Measurements from ENCODE around the gene EVL. TPM values are rescaled to one million over a fixed set of nuclear protein-coding genes. Genes with fewer than 3 reads are reported as not detected.

EVL gene
- total and polyA plus RNA-seq, 2 of the 8 experiments (the other 6 are each of a cell fraction or from before 2014, with no cell fraction given) = 30.7 to 64.6 TPM

DNA sequence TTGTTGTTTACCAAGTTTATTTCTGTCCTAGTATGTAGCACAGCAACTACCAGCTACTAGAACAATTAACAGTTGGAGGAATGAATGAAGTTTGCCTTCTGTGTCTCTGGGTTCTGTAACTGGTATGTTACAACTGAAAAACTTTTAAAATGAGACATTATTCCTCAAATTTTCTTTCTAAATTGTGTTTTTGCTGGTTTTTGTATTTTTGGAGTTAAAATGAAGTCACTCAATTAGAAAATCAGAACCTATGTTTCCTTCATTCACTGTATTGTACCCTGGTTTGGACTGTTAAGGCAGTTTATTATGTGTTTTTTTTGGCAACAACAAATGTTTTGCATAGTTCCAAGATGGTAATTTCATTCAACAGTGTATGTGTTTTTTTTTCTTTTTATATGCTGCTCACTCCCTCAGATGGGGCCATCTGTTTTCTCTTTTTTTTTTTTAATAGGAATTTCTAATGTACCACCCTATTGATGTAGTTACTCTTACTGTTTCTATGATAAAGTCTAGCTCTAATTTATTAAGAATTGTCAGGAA is 30.2 kb upstream of the EVL start:
- H2BK5ac ChIP-seq (ENCODE audit: low read depth, low read length) = no peak overlapping the region
- TF ChIP-seq SIN3A (conservative IDR thresholded peaks at IDR 0.05 in 1 of 2, IDR thresholded peaks at IDR 0.05 in 1 of 2; ENCODE audit: low read depth in 1 of 2, low read length in 2 of 2) = no peak
- TF ChIP-seq PHF8 (conservative IDR thresholded peaks at IDR 0.05; ENCODE audit: low read depth, low read length) = no peak
- TF ChIP-seq EZH2 (IDR thresholded peaks at IDR 0.05; ENCODE audit: low read depth, low read length, severe bottlenecking) = no peak
- TF ChIP-seq RFX5 (IDR thresholded peaks at IDR 0.05; ENCODE audit: borderline replicate concordance, low read depth, low read length) = no peak
- TF ChIP-seq JUN (IDR thresholded peaks at IDR 0.05; ENCODE audit: low read depth, low read length) = no peak
- H3K4me3 ChIP-seq (ENCODE audit: extremely low read depth in 1 of 4, insufficient read depth in 2 of 4, low read depth in 3 of 4, low read length in 4 of 4) = no peak overlapping the region
- H3K23me2 ChIP-seq (ENCODE audit: low read depth, low read length) = no peaks in the 10 kb centered on the region
- H2AK5ac ChIP-seq (ENCODE audit: low read depth, low read length) = no peak overlapping the region
- no peaks in the 10 kb centered on the region for H3K27me3 ChIP-seq (replicated peaks in 1 of 4; ENCODE audit: control insufficient read depth in 3 of 4, extremely low read depth in 1 of 4, insufficient read depth in 3 of 4, low read length in 3 of 4)
- H3K9ac ChIP-seq (replicated peaks in 1 of 4; ENCODE audit: extremely low read depth in 1 of 4, low read depth in 3 of 4, low read length in 3 of 4) = no peak overlapping the region
- no peak overlapping the region for H2BK20ac ChIP-seq (ENCODE audit: low read length)
- no peak overlapping the region for H2BK15ac ChIP-seq (ENCODE audit: low read length)
- no peak overlapping the region for H3K23ac ChIP-seq (ENCODE audit: insufficient read length)
- H3K4me2 ChIP-seq (ENCODE audit: insufficient read depth in 1 of 2, low read depth in 2 of 2, low read length in 2 of 2) = no peak overlapping the region
- H3K79me1 ChIP-seq (ENCODE audit: low read depth, low read length) = no peaks in the 10 kb centered on the region; the same call in 1 of the 2 replicates
- H3K36me3 ChIP-seq (ENCODE audit: control insufficient read depth in 2 of 4, insufficient read depth in 4 of 4, low read length in 3 of 4) = no peaks in the 10 kb centered on the region
- H3K9me3 ChIP-seq (ENCODE audit: insufficient read depth in 2 of 2, low read depth in 1 of 2, low read length in 1 of 2) = no peaks in the 10 kb centered on the region
- no peak overlapping the region for H3K14ac ChIP-seq (ENCODE audit: insufficient read length)
- H2BK120ac ChIP-seq (replicated peaks; ENCODE audit: low read depth, low read length) = no peak overlapping the region
- H4K20me1 ChIP-seq (replicated peaks in 1 of 2; ENCODE audit: control insufficient read depth in 1 of 2, insufficient read depth in 2 of 2, low read length in 2 of 2) = peaks cover 0 to 7% of the 10 kb centered on the region in 2 experiments
- no peak overlapping the region for H4K91ac ChIP-seq (replicated peaks; ENCODE audit: insufficient read length, low read length)
- no peak overlapping the region for H3K27ac ChIP-seq (ENCODE audit: low read depth, low read length)
- H2AFZ ChIP-seq (ENCODE audit: low read length) = no peak overlapping the region
- H2BK12ac ChIP-seq (ENCODE audit: low read depth, low read length) = no peak overlapping the region
- no peak overlapping the region for H3K18ac ChIP-seq (ENCODE audit: extremely low read depth, low read length)
- no peak for DNase-seq (ENCODE audit: low read depth in 1 of 2, low spot score in 2 of 2)
- peaks cover 0 to 5% of the 10 kb centered on the region in 2 experiments; a peak in 2 of 4 replicates for H3K79me2 ChIP-seq (ENCODE audit: control insufficient read depth in 1 of 2, insufficient read depth in 2 of 2, low read length in 2 of 2)
- H3K4me1 ChIP-seq (replicated peaks in 1 of 4; ENCODE audit: control insufficient read depth in 3 of 4, insufficient read depth in 4 of 4, low read length in 3 of 4) = no peaks in the 10 kb centered on the region
- no peak overlapping the region for H3K4ac ChIP-seq (replicated peaks; ENCODE audit: insufficient read length, low read depth, low read length)
- ChIA-PET CTCF (ENCODE audit: partially characterized antibody) (interaction anchor here (0.6 to 7.7 kb wide), 16 partner anchors 9 to 217 kb away, joined by 3 to 40 read pairs (median 4); no protein-coding TSS in a partner anchor), POLR2A (ENCODE audit: partially characterized antibody) (no interaction called here)
- FAIRE-seq = no peak
- H4K5ac ChIP-seq (ENCODE audit: insufficient read length, low read depth, low read length) = no peak overlapping the region
- no peak overlapping the region for H4K8ac ChIP-seq (ENCODE audit: extremely low read depth, insufficient read depth, low read length)
- no peak overlapping the region for H3K56ac ChIP-seq (replicated peaks; ENCODE audit: insufficient read length, low read depth, low read length)

Measured in H1 (cell line).